22Rv1 (cell line): Measurements from ENCODE around the gene ADAMTS10.
"Not testable (repeated sequence)": the region's sequence is repeated elsewhere in the genome, so short reads cannot be mapped to it uniquely, and the experiment has no call there.

ENCODE experiments used
- ZFX ChIP-seq: fragments of 450-650 bp; IDR thresholded peaks from 2 replicates; pipeline ENCODE4 v1.6.1; 2017; ENCODE audit warnings: antibody characterized with exemption, borderline replicate concordance
- TF ChIP-seq, protein P1 (sequence below): fragments of 450-650 bp; IDR thresholded peaks from 2 replicates; pipeline ENCODE4 v1.5.1; 2017; ENCODE audit warnings: mild to moderate bottlenecking

DNA sequence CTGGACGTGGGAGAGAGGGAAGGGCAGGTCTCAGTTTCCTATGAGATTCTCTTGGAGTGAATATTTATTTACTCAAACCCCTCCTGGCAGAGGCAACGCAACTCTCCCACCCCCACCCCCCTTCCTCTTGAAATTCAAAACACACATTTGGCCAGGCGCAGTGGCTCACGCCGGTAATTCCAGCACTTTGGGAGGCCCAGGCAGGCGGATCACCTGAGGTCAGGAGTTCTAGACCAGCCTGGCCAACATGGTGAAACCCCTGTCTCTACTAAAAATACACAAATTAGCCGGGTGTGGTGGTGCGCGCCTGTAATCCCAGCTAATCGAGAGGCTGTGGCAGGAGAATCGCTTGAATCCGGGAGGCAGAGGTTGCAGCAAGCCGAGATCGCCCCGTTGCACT is 6.8 kb upstream of the ADAMTS10 start:
- TF ChIP-seq, protein P1, sequence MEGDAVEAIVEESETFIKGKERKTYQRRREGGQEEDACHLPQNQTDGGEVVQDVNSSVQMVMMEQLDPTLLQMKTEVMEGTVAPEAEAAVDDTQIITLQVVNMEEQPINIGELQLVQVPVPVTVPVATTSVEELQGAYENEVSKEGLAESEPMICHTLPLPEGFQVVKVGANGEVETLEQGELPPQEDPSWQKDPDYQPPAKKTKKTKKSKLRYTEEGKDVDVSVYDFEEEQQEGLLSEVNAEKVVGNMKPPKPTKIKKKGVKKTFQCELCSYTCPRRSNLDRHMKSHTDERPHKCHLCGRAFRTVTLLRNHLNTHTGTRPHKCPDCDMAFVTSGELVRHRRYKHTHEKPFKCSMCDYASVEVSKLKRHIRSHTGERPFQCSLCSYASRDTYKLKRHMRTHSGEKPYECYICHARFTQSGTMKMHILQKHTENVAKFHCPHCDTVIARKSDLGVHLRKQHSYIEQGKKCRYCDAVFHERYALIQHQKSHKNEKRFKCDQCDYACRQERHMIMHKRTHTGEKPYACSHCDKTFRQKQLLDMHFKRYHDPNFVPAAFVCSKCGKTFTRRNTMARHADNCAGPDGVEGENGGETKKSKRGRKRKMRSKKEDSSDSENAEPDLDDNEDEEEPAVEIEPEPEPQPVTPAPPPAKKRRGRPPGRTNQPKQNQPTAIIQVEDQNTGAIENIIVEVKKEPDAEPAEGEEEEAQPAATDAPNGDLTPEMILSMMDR = not testable (repeated sequence)
- not testable (repeated sequence) for TF ChIP-seq ZFX
